Hindlimb muscle (tissue), 1 donor: Measurements from ENCODE around the gene BABAM2. TPM values are rescaled to one million over a fixed set of nuclear protein-coding genes. Genes with fewer than 3 reads are reported as not detected.
A peak's percentile ranks its signal among the peaks of the same experiment; 100 is the strongest.
"Not testable (repeated sequence)": the region's sequence is repeated elsewhere in the genome, so short reads cannot be mapped to it uniquely, and the experiment has no call there.

Experiments used
- DNase-seq: peaks from one replicate; pipeline ENCODE4 v3.0.0-alpha.2; 2013
- polyA plus RNA-seq: library from polyadenylated mRNA; unstranded; fragments of 120-200 nt; gene quantifications from one replicate; pipeline ENCODE4 v1.2.1, GENCODE V29; 2013; ENCODE audit not compliant: insufficient read length

Gene BABAM2
- polyA plus RNA-seq, 1 donor, result 26.4 TPM

- not testable (repeated sequence) for DNase-seq
Observed at GRCh38 chr2:28335265-28335664, 444.7 kb downstream of the BABAM2 start.

GRCh38 chr2:28335666-28336065, 445.1 kb downstream of the BABAM2 start:
- no peak for DNase-seq

- no peak for DNase-seq
Observed at GRCh38 chr2:28336264-28336980, 445.9 kb downstream of the BABAM2 start.

- DNase-seq, result no peak
Observed at GRCh38 chr2:28336982-28337627, 446.6 kb downstream of the BABAM2 start.

GRCh38 chr2:28338046-28338817, 447.7 kb downstream of the BABAM2 start:
- DNase-seq, result peak; percentile 81

- DNase-seq, result no peak
Observed at GRCh38 chr2:28338831-28339321, 448.3 kb downstream of the BABAM2 start.

- no peak for DNase-seq
Observed at GRCh38 chr2:28339516-28340175, 449.1 kb downstream of the BABAM2 start.

- no peak for DNase-seq
Observed at GRCh38 chr2:28340312-28341202, 450.0 kb downstream of the BABAM2 start.

- no peak for DNase-seq
Observed at GRCh38 chr2:28341208-28341891, 450.8 kb downstream of the BABAM2 start.

- DNase-seq, result no peak
Observed at GRCh38 chr2:28342081-28342967, 451.8 kb downstream of the BABAM2 start.

- no peak for DNase-seq
Observed at GRCh38 chr2:28343184-28343942, 452.8 kb downstream of the BABAM2 start.

- no peak for DNase-seq
Observed at GRCh38 chr2:28343971-28344715, 453.6 kb downstream of the BABAM2 start.

- no peak for DNase-seq
Observed at GRCh38 chr2:28344756-28345373, 454.3 kb downstream of the BABAM2 start.

GRCh38 chr2:28345619-28346018, 455.1 kb downstream of the BABAM2 start:
- DNase-seq, result no peak

- DNase-seq, result peak; percentile 61
Observed at GRCh38 chr2:28346587-28346986, 456.1 kb downstream of the BABAM2 start.

- no peak for DNase-seq
Observed at GRCh38 chr2:28347193-28347592, 456.7 kb downstream of the BABAM2 start.

GRCh38 chr2:28347596-28347995, 457.1 kb downstream of the BABAM2 start:
- no peak for DNase-seq

- no peak for DNase-seq
Observed at GRCh38 chr2:28348149-28348567, 457.6 kb downstream of the BABAM2 start.
